Measurements from ENCODE around the gene PAMR1. TPM values are rescaled to one million over a fixed set of nuclear protein-coding genes. Genes with fewer than 3 reads are reported as not detected.

PAMR1 gene, protein sequence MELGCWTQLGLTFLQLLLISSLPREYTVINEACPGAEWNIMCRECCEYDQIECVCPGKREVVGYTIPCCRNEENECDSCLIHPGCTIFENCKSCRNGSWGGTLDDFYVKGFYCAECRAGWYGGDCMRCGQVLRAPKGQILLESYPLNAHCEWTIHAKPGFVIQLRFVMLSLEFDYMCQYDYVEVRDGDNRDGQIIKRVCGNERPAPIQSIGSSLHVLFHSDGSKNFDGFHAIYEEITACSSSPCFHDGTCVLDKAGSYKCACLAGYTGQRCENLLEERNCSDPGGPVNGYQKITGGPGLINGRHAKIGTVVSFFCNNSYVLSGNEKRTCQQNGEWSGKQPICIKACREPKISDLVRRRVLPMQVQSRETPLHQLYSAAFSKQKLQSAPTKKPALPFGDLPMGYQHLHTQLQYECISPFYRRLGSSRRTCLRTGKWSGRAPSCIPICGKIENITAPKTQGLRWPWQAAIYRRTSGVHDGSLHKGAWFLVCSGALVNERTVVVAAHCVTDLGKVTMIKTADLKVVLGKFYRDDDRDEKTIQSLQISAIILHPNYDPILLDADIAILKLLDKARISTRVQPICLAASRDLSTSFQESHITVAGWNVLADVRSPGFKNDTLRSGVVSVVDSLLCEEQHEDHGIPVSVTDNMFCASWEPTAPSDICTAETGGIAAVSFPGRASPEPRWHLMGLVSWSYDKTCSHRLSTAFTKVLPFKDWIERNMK
- total RNA-seq (ENCODE audit: low replicate concordance) = 209 and 285 TPM in 2 replicates

DNA sequence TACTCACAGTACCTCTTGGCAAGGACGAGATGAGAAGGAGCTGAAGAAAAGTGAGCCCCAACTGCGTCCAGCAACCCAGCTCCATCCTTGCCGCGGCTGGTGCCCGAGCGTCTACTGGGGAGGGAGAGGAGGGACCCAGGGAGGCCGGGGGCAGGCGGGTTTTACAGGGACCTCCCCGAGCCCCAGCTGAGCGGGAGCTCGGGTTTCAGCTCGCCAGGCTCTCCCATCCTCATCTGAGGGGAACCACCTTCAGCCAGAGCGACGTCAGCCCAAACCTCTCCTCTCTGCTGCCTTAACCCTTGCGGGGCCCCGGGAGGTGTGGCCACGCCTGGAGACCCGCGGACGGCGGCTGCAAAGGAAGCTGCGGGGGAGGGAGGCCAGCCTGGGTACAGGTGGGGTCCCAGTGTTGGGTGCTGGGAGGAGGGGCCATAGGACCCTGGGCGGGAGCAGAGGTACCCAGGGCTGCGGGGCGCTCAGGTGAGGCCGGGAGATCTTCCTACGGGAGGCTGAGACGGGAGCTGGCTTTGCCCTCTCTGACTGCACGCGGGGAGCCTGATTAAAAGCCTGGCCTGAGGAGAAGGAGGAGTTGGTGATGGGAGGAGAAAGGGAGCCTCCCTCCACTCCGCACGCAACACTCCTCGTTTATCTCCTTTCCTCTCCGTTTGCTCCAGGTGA lies at the start of gene PAMR1:
PAMR1 (minus strand) TSS at position 116 of the 675 bp plus-strand sequence; CDS start at position 85, 31 bp downstream.
- Mint-ChIP-seq H3K36me3 (no peaks in the 10 kb centered on the region), H3K27me3 (ENCODE audit: insufficient read depth, low read depth) (peaks cover 6% of the 10 kb centered on the region), H3K4me3 (peak within 1 kb of the TSS; percentile 77), H3K9me3 (peaks cover 7% of the 10 kb centered on the region), H3K27ac (no peak within 1 kb of the TSS), H3K4me1 (peaks cover 18% of the 10 kb centered on the region)
- H3K27ac ChIP-seq = no peak within 1 kb of the TSS
- H3K9ac ChIP-seq = peak within 1 kb of the TSS; percentile 63
- DNase-seq (ENCODE audit: low spot score) = peak; percentile 87
- TF ChIP-seq, protein P1, sequence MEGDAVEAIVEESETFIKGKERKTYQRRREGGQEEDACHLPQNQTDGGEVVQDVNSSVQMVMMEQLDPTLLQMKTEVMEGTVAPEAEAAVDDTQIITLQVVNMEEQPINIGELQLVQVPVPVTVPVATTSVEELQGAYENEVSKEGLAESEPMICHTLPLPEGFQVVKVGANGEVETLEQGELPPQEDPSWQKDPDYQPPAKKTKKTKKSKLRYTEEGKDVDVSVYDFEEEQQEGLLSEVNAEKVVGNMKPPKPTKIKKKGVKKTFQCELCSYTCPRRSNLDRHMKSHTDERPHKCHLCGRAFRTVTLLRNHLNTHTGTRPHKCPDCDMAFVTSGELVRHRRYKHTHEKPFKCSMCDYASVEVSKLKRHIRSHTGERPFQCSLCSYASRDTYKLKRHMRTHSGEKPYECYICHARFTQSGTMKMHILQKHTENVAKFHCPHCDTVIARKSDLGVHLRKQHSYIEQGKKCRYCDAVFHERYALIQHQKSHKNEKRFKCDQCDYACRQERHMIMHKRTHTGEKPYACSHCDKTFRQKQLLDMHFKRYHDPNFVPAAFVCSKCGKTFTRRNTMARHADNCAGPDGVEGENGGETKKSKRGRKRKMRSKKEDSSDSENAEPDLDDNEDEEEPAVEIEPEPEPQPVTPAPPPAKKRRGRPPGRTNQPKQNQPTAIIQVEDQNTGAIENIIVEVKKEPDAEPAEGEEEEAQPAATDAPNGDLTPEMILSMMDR (IDR thresholded peaks at IDR 0.05) = no peak
- TF ChIP-seq EZH2phosphoT487 (IDR thresholded peaks at IDR 0.05) (no peak), EZH2 (IDR thresholded peaks at IDR 0.05) (no peak)
- peaks cover 38% of the 10 kb centered on the region for H4K20me1 ChIP-seq (ENCODE audit: low read depth)
- no peaks in the 10 kb centered on the region for H3K27me3 ChIP-seq
- peak within 1 kb of the TSS; percentile 78 for H2AFZ ChIP-seq (replicated peaks)
- peaks cover 7% of the 10 kb centered on the region for H3F3A ChIP-seq (ENCODE audit: low read depth)
- peaks cover 61% of the 10 kb centered on the region for H3K79me2 ChIP-seq (ENCODE audit: low read depth)
- peaks cover 37% of the 10 kb centered on the region for H3K4me1 ChIP-seq
- H3K9me3 ChIP-seq (ENCODE audit: low read depth) = no peaks in the 10 kb centered on the region
- peak within 1 kb of the TSS; percentile 93 for H3K4me2 ChIP-seq
- peak within 1 kb of the TSS; percentile 85 for H3K4me3 ChIP-seq
- H3K36me3 ChIP-seq = no peaks in the 10 kb centered on the region

DNA sequence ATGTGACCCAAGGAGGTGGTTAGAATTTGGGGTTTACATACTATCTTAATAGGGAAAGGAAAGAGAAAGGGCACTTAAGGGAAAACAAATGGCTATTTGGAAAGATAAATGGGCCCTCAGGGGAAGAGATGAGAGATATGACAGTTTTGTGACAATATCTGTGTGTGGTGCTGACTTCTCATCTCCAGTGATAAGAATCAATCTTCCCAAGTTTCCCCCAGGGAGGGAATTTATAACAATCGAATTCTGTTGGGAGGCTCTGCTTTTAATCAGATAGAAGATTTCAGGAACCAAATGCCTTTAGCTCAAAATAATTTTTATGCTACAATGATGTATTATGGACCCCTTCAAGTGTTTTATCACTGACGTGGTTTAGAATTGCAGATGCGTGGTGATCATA lies 46.3 kb upstream of the PAMR1 start:
- Histone ChIP-seq H3K9me3 (ENCODE audit: low read depth) (no peaks in the 10 kb centered on the region), H3K79me2 (ENCODE audit: low read depth) (no peaks in the 10 kb centered on the region), H3K27ac (no peak overlapping the region), H3K27me3 (no peaks in the 10 kb centered on the region), H3K4me1 (peaks cover 12% of the 10 kb centered on the region), H3F3A (ENCODE audit: low read depth) (no peaks in the 10 kb centered on the region), H3K9ac (no peak overlapping the region), H3K36me3 (no peaks in the 10 kb centered on the region), H3K4me2 (no peak overlapping the region), H4K20me1 (ENCODE audit: low read depth) (no peaks in the 10 kb centered on the region), H3K4me3 (no peak overlapping the region), H2AFZ (replicated peaks) (no peak overlapping the region)
- DNase-seq (ENCODE audit: low spot score) = no peak
- no peak overlapping the region for H3K27ac Mint-ChIP-seq
- H3K9me3 Mint-ChIP-seq = peaks cover 30% of the 10 kb centered on the region
- no peak overlapping the region for H3K4me3 Mint-ChIP-seq
- no peaks in the 10 kb centered on the region for H3K27me3 Mint-ChIP-seq (ENCODE audit: insufficient read depth, low read depth)
- TF ChIP-seq, protein P1 (IDR thresholded peaks at IDR 0.05) = no peak
- TF ChIP-seq EZH2 (IDR thresholded peaks at IDR 0.05) (no peak), EZH2phosphoT487 (IDR thresholded peaks at IDR 0.05) (no peak)
- peaks cover 3% of the 10 kb centered on the region for H3K36me3 Mint-ChIP-seq
- no peaks in the 10 kb centered on the region for H3K4me1 Mint-ChIP-seq

DNA sequence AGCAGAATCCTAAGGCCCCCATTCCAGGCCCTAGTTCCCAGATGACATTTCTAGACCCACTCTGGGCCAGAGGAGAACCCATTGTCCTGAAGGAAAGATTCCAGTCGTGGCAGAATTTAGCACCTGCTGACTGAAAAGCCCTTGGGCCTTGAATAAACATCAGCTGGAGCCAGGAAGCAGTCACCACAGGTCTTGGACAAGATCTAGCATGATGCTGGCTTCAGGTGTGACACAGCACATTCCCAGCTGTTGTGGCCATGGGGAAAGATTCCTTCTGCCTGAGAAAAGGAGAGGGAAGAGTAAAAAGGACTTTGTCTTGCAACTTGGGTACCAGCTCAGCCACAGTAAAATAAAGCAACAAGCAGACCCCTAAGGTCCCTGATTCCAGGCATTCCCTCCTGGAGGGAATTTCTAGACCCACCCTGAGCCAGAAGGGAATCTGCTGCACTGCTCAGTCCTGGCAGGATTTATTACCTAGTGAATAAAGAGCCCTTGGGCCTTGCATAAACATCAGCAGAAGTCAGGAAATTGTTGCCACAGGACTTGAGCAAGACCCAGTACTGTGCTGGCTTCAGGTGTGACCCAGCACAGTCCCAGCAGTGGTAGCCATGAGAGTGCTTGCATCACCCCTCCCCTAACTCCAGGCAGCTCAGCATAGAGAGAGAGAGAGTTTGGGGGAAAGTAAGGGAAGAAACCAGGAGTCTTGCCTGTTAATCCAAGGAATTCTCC lies 42.5 kb upstream of the PAMR1 start:
- H3K9ac ChIP-seq = no peak overlapping the region
- H3K9me3 ChIP-seq (ENCODE audit: low read depth) = no peaks in the 10 kb centered on the region
- H3K27me3 ChIP-seq = no peaks in the 10 kb centered on the region
- Mint-ChIP-seq H3K36me3 (peaks cover 2% of the 10 kb centered on the region), H3K27ac (no peak overlapping the region), H3K9me3 (peaks cover 15% of the 10 kb centered on the region), H3K4me1 (no peaks in the 10 kb centered on the region), H3K27me3 (ENCODE audit: insufficient read depth, low read depth) (no peaks in the 10 kb centered on the region), H3K4me3 (no peak overlapping the region)
- peaks cover 12% of the 10 kb centered on the region for H3K4me1 ChIP-seq
- H3K79me2 ChIP-seq (ENCODE audit: low read depth) = no peaks in the 10 kb centered on the region
- H3K36me3 ChIP-seq = no peaks in the 10 kb centered on the region
- no peak overlapping the region for H3K4me2 ChIP-seq
- no peak for DNase-seq (ENCODE audit: low spot score)
- no peaks in the 10 kb centered on the region for H3F3A ChIP-seq (ENCODE audit: low read depth)
- peak overlapping the region; percentile 12 for H2AFZ ChIP-seq (replicated peaks)
- TF ChIP-seq, protein P1 (IDR thresholded peaks at IDR 0.05) = no peak
- no peak for TF ChIP-seq EZH2 (IDR thresholded peaks at IDR 0.05)
- TF ChIP-seq EZH2phosphoT487 (IDR thresholded peaks at IDR 0.05) = no peak
- no peak overlapping the region for H3K4me3 ChIP-seq
- no peaks in the 10 kb centered on the region for H4K20me1 ChIP-seq (ENCODE audit: low read depth)
- no peak overlapping the region for H3K27ac ChIP-seq
